GM19240 (cell line): ENCODE data around the gene WRAP53.

Experiments used
- DNase-seq: peaks from one replicate; pipeline ENCODE4 v3.0.0; 2011; ENCODE audit warnings: low spot score; ENCODE audit not compliant: insufficient read length

The WRAP53 gene

DNA sequence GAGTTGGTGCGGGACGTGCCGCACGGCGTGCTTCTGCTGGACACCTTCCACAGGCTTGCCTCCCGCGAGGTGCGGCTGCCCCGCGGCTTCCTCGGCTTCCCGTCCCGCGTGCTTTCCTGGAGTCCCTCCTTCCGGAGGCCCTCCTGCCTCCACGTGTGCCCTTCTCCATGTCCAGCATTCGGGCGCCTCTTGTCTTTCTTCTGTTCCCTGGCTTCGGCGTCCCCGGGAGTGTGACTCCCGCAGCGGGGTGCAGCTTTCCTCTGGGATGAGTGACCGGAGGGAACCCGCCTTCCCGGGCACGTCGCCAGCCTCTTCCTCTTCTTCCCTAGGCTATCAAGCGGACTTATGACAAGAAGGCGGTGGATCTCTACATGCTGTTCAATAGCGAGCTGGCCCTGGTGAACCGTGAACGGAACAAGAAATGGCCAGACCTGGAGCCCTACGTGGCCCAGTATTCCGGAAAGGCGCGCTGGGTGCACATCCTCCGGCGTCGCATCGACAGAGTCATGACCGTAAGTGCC lies 52.3 kb downstream of the WRAP53 start:
- no peak for DNase-seq

DNA sequence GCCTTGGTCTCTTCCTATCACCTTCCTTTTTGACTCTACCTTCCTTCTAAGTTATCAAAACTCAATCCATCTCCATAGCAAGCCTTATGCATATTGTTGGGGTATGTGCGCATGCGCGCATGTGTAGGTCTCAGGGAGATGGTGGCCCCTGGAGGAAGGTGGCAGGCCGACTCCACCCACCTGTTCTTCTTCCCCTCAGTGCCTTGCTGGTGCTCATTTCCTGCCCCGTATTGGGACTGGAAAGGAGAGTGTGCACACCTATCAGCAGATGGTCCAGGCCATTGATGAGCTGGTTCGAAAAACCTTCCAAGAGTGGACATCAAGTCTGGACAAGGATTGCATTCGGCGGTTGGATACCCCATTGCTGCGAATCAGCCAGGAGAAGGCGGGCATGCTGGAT lies 54.5 kb downstream of the WRAP53 start:
- DNase-seq, result no peak

DNA sequence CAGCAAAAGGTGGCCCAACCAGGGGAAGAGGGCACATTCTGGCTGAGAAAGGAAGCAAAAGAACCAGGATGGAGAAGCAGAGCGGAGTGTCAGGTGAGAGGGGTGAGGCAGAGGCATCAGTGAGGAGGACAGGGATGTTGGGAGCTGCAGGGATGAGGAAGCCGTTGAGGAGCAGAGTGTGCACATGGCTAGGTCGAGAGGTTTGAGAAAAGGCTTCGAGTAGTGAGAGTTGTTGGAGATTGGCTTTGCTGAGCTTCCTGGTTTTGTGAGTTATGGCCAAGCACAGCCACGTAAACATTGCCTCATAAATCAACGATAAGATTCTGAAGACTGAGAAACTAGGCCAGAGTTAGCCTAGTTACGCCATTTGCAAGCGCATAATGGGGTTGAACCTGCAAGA lies 56.1 kb downstream of the WRAP53 start:
- DNase-seq, result no peak

- DNase-seq, result no peak
Observed at GRCh38 chr17:7745748-7746470, 57.6 kb downstream of the WRAP53 start.

DNA sequence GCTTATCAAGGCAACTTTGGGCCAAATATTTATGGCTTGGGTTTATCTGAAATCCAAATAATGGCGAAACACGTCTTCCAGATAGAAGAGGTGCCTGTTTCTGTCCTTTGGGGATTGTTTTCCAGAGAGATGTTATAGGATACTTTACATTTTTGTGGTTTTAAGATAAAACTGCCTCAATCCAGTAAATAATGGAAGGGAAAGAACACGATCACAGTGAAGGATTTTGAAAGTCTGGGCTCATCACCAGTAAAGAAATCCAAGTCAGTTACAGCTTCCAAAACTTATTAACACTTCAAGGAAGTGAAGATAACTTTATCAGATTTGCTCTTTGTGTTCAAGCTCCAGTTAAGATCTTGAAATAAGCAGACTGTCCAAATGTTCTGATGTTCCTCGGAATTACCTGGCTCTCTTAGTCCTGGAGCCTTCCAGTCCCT lies 59.4 kb downstream of the WRAP53 start:
- no peak for DNase-seq

- DNase-seq, result no peak
Observed at GRCh38 chr17:7748076-7748775, 59.9 kb downstream of the WRAP53 start.

- DNase-seq, result no peak
Observed at GRCh38 chr17:7750321-7750821, 62.1 kb downstream of the WRAP53 start.
